Gastroesophageal sphincter (tissue), 3 donors: ENCODE measurements around the gene NFATC2.

Experiments used
- CTCF ChIP-seq, 4 experiments: fragments of 200-600 bp in 2 of 4; fragments of 450-650 bp in 2 of 4; sonication (generic) in 1 of 4; IDR thresholded peaks; one replicate each; pipeline ENCODE4 v1.5.1; 2017 to 2019; ENCODE audit warnings: antibody characterized with exemption in 4 of 4, mild to moderate bottlenecking in 2 of 4, moderate library complexity in 2 of 4
- POLR2A ChIP-seq, 2 donors: fragments of 450-650 bp; IDR thresholded peaks; one replicate each; pipeline ENCODE4 v1.6.1; 2017; ENCODE audit warnings: antibody characterized with exemption in 2 of 2, mild to moderate bottlenecking in 2 of 2, moderate library complexity in 1 of 2
- POLR2AphosphoS5 ChIP-seq: sonication (generic); formaldehyde crosslinking; IDR thresholded peaks from one replicate; pipeline ENCODE4 v1.6.1; 2017; ENCODE audit warnings: antibody characterized with exemption

- no peak for TF ChIP-seq CTCF (IDR thresholded peaks at IDR 0.05)
- no peak for TF ChIP-seq POLR2A (IDR thresholded peaks at IDR 0.05)
- TF ChIP-seq POLR2AphosphoS5: no peak
These were observed 54.8 kb downstream of the NFATC2 start for GRCh38 chr20:51487565-51488268.
